GM12801 (cell line): ENCODE measurements around the gene SLBP.

Source experiments
- TF ChIP-seq, protein P1 (sequence below): IDR thresholded peaks from one replicate; pipeline ENCODE4 v1.5.1; 2011; ENCODE audit warnings: control low read depth; ENCODE audit not compliant: insufficient read length; ENCODE audit errors: extremely low read depth

Gene SLBP

DNA sequence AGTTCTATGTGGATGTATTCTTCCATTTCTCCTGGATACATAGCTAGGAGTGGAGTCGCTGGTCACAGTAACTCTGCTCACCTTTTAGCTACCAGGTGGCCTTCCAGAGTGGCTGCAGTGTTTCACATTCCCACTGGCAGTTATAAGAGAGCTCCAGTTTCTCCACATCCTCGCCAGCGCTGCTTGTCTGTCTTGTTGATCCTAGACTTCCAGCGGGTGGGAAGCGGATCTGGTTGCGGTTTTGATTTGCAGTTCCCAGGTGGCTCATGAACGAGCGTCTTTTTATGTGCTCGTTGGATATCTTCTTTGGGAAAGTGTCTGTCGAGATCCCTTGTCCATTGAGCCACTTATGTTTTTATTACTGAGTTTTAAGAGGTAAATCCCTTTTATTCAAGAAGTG is 20.8 kb upstream of the SLBP start:
- TF ChIP-seq, protein P1, sequence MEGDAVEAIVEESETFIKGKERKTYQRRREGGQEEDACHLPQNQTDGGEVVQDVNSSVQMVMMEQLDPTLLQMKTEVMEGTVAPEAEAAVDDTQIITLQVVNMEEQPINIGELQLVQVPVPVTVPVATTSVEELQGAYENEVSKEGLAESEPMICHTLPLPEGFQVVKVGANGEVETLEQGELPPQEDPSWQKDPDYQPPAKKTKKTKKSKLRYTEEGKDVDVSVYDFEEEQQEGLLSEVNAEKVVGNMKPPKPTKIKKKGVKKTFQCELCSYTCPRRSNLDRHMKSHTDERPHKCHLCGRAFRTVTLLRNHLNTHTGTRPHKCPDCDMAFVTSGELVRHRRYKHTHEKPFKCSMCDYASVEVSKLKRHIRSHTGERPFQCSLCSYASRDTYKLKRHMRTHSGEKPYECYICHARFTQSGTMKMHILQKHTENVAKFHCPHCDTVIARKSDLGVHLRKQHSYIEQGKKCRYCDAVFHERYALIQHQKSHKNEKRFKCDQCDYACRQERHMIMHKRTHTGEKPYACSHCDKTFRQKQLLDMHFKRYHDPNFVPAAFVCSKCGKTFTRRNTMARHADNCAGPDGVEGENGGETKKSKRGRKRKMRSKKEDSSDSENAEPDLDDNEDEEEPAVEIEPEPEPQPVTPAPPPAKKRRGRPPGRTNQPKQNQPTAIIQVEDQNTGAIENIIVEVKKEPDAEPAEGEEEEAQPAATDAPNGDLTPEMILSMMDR: no peak

DNA sequence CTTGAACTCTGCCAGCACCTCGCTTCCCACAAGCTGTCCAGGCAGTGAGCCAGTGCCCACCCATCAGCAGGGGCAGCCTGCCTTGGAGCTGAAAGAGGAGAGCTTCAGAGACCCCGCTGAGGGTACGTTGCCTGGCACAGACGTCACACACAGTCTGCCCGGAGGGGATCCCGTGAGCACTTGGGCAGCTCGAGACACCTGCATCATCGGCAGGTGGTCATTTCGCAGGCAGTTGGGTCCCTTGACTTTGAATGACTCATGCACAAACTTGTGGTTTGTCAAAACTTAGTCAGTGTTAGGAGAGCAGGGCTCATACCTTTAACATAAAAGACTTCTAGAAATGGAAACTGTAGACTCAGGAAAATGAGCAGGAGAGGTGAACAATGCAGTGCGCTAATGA is 19.1 kb upstream of the SLBP start:
- TF ChIP-seq, protein P1: no peak

DNA sequence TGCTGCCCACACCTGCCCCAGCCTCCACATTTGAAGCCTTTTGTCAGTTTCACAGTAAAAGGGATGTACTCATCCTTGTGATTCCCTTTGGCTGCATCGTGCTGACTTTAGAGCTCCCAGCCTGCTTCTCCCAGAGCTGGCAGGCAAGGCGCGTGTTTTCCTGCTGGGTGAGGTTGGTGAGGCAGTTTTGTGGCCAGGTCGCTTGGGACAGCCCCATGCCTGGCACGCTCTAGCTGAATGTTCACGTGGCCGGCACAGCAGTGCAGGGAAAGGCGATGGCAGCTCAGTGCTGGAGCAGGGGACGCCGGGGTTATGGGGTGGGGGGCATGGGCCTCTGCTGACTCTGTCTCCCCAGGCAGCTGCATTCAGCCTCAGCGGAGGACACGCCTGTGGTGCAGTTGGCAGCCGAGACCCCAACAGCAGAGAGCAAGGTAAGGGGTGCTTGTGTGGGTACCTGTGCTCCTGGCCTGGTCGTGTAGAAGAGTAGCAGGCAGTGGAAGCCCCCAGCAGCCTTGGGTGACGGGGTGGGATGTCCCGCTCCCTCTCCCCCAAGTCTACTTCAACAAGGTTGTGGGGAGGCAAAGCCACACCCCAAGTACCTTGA is 18.5 kb upstream of the SLBP start:
- TF ChIP-seq, protein P1: no peak

DNA sequence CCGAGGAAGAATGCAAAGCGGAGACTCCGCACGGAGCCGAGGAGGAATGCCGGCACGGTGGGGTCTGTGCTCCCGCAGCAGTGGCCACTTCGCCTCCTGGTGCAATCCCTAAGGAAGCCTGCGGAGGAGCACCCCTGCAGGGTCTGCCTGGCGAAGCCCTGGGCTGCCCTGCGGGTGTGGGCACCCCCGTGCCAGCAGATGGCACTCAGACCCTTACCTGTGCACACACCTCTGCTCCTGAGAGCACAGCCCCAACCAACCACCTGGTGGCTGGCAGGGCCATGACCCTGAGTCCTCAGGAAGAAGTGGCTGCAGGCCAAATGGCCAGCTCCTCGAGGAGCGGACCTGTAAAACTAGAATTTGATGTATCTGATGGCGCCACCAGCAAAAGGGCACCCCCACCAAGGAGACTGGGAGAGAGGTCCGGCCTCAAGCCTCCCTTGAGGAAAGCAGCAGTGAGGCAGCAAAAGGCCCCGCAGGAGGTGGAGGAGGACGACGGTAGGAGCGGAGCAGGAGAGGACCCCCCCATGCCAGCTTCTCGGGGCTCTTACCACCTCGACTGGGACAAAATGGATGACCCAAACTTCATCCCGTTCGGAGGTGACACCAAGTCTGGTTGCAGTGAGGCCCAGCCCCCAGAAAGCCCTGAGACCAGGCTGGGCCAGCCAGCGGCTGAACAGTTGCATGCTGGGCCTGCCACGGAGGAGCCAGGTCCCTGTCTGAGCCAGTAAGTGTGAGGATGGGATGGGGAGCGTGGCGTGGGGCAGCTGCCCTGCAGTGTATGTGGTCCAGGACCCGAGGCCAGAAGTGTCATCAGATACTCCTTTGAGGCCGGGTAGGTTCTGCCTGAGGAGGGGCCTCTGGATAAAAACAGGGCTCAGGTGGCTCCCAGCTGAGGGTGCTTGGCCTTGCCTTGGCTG is 16.2 kb upstream of the SLBP start:
- TF ChIP-seq, protein P1: no peak

DNA sequence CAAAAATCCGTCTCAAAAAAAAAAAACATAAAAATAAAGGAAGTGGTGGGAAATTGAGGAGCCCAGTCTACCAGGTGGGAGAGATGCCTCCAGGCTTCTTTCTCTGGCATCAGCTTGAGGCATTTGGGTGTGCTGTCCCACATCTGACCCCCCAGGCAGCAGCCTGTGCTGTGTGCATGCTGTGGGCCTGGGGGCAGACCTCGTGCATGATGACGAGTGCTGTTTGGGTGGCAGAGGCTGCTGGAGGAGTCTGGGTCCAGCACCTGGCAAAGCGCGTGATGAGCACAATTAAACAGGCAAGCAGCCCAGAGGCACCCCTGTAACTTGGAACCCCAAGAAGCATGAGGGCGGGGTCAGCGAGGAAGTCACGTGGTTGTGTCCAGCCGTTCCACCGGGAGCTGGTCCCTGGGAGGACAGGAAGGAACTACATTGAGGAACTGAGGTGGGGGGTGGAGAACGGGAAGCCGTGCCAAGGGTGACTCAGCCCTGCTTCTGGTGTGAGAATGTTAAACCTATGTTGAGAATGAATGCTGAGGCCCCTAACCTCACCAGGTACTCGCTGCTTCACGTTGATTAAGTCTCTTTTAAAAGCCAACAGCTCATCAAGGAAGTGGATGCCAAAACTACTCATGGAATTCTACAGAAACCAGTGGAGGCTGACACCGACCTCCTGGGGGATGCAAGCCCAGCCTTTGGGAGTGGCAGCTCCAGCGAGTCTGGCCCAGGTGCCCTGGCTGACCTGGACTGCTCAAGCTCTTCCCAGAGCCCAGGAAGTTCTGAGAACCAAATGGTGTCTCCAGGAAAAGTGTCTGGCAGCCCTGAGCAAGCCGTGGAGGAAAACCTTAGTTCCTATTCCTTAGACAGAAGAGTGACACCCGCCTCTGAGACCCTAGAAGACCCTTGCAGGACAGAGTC is 15.3 kb upstream of the SLBP start:
- TF ChIP-seq, protein P1: no peak

DNA sequence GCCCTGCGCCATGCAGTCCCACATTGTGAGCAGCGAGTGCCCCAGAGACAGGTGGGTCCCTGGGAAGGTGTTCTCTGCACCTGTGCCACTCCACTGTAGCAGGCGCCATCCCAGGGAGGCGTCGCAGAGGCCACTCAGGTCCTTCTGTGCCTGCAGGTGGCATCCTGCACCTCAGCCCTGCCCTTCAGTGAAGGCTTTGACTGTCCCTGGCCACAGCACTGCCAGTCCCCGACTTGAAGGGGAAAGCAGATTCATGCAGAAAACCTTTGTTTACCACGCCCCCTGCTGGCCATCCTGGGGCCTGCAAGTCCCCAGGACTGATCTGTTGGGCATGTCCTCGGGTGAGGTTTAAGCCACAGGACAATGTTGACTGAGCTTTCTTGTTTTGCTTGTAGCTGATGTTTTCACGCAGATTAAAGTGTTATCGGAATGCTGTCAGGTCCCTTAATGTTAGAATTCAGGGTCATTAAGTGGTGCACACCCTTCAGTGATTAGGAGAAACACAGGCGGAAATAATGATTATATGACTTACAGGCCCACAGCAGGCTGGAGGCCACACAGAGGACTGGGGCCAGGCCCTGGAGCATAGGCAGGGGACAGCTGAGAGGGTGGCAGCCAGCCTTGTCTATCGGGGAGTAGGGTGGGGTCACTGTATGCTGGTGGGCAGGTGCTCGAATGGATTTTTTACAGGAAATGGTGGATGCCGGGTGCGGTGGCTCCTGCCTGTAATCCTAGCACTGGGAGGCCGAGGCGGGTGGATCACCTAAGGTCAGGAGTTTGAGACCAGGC is 14.2 kb upstream of the SLBP start:
- TF ChIP-seq, protein P1: peak; percentile 52
